Neutrophil (primary cell): Measurements from ENCODE around the gene SMARCE1.

ENCODE experiments used
- H3K27ac ChIP-seq: fragments of 200-600 bp; sonication (generic); 2 replicates; pipeline ENCODE4 v1.5.1; 2016; ENCODE audit warnings: mild to moderate bottlenecking, moderate library complexity
- H3K27me3 ChIP-seq: fragments of 200-600 bp; sonication (generic); 2 replicates; pipeline ENCODE4 v1.6.0; 2016; ENCODE audit warnings: mild to moderate bottlenecking
- H3K36me3 ChIP-seq: fragments of 200-600 bp; sonication (generic); 2 replicates; pipeline ENCODE4 v1.5.1; 2017
- H3K4me1 ChIP-seq, 2 experiments: fragments of 200-600 bp in 1 of 2; sonication (generic) in 1 of 2; 1 replicate in 1 of 2; 2 replicates in 1 of 2; pipeline versions ENCODE4 v1.5.1 to v1.6.1; 2013 to 2016; ENCODE audit warnings: low read depth in 1 of 2, low read length in 1 of 2, mild to moderate bottlenecking in 1 of 2, moderate library complexity in 1 of 2; ENCODE audit not compliant: control insufficient read depth in 1 of 2, insufficient read depth in 1 of 2
- H3K4me3 ChIP-seq, 2 experiments: fragments of 200-600 bp in 1 of 2; sonication (generic) in 1 of 2; 1 replicate in 1 of 2; 2 replicates in 1 of 2; pipeline ENCODE4 v1.5.1; 2013 to 2016; ENCODE audit warnings: low read depth in 1 of 2, low read length in 1 of 2, mild to moderate bottlenecking in 1 of 2, moderate library complexity in 1 of 2
- H3K9me3 ChIP-seq: fragments of 200-600 bp; sonication (generic); 2 replicates; pipeline ENCODE4 v1.5.1; 2016
- CTCF ChIP-seq: fragments of 200-600 bp; sonication (generic); IDR thresholded peaks from 2 replicates; pipeline ENCODE4 v1.5.1; 2016; ENCODE audit warnings: antibody characterized with exemption

The SMARCE1 gene

GRCh38 chr17:40647624-40648383, at the start of gene SMARCE1:
Gene SMARCE1 (minus strand): TSS chr17:40647818. CDS start chr17:40645802, 2,016 bp downstream.
- Histone ChIP-seq H3K27me3 (peaks cover 3% of the 10 kb centered on the region), H3K27ac (peak within 1 kb of the TSS; percentile 87), H3K4me3 (peak within 1 kb of the TSS; percentile 79 to 87), H3K4me1 (peaks cover 15 to 18% of the 10 kb centered on the region in 2 experiments), H3K36me3 (peaks cover 17% of the 10 kb centered on the region), H3K9me3 (no peaks in the 10 kb centered on the region)
- TF ChIP-seq CTCF, result no peak

GRCh38 chr17:40697297-40697696, 49.7 kb upstream of the SMARCE1 start:
- peaks cover 97% of the 10 kb centered on the region for H3K27me3 ChIP-seq
- no peak overlapping the region for H3K4me3 ChIP-seq
- no peak overlapping the region for H3K27ac ChIP-seq
- no peaks in the 10 kb centered on the region for H3K36me3 ChIP-seq
- TF ChIP-seq CTCF, result no peak
- H3K4me1 ChIP-seq, result no peaks in the 10 kb centered on the region
- no peaks in the 10 kb centered on the region for H3K9me3 ChIP-seq

GRCh38 chr17:40696651-40697072, 49.0 kb upstream of the SMARCE1 start:
- peaks cover 97% of the 10 kb centered on the region for H3K27me3 ChIP-seq
- TF ChIP-seq CTCF, result no peak
- no peak overlapping the region for H3K27ac ChIP-seq

GRCh38 chr17:40695874-40696472, 48.4 kb upstream of the SMARCE1 start:
- no peak overlapping the region for H3K4me3 ChIP-seq
- H3K9me3 ChIP-seq, result no peaks in the 10 kb centered on the region
- H3K36me3 ChIP-seq, result no peaks in the 10 kb centered on the region
- H3K4me1 ChIP-seq, result no peaks in the 10 kb centered on the region
- no peak overlapping the region for H3K27ac ChIP-seq
- TF ChIP-seq CTCF, result no peak
- H3K27me3 ChIP-seq, result peaks cover 100% of the 10 kb centered on the region

More at GRCh38 chr17:40696651-40697072, 49.0 kb upstream of the SMARCE1 start:
- Histone ChIP-seq H3K36me3 (no peaks in the 10 kb centered on the region), H3K4me3 (no peak overlapping the region), H3K4me1 (no peaks in the 10 kb centered on the region), H3K9me3 (no peaks in the 10 kb centered on the region)

GRCh38 chr17:40694584-40694983, 47.0 kb upstream of the SMARCE1 start:
- no peak for TF ChIP-seq CTCF
- Histone ChIP-seq H3K4me3 (no peak overlapping the region), H3K9me3 (no peaks in the 10 kb centered on the region), H3K4me1 (no peaks in the 10 kb centered on the region), H3K27ac (no peak overlapping the region), H3K36me3 (no peaks in the 10 kb centered on the region), H3K27me3 (peaks cover 100% of the 10 kb centered on the region)
